Upper lobe of left lung (tissue), 4 donors: ENCODE data around the gene IL17RB.

Experiments used
- CTCF ChIP-seq, 6 experiments: fragments of 450-650 bp in 4 of 6; fragments of 200-600 bp in 2 of 6; sonication (generic) in 2 of 6; IDR thresholded peaks; one replicate each; pipeline ENCODE4 v1.5.1; 2016 to 2019; ENCODE audit warnings: antibody characterized with exemption in 6 of 6
- POLR2A ChIP-seq, 4 donors: fragments of 450-650 bp; IDR thresholded peaks; one replicate each; pipeline ENCODE4 v1.5.1; 2016 to 2017; ENCODE audit warnings: antibody characterized with exemption in 4 of 4, mild to moderate bottlenecking in 2 of 4
- POLR2AphosphoS5 ChIP-seq, 2 donors: sonication (generic); formaldehyde crosslinking; IDR thresholded peaks; one replicate each; pipeline ENCODE4 v1.5.1; 2017; ENCODE audit warnings: antibody characterized with exemption in 2 of 2

GRCh38 chr3:53822331-53822741 is 24.0 kb upstream of the IL17RB start:
- TF ChIP-seq CTCF (IDR thresholded peaks at IDR 0.05), result no peak
- no peak for TF ChIP-seq POLR2A (IDR thresholded peaks at IDR 0.05)
- TF ChIP-seq POLR2AphosphoS5 (IDR thresholded peaks at IDR 0.05), result no peak
